ENCODE data around the gene HTRA3.

Gene HTRA3

GRCh38 chr4:8322794-8323704, 53.5 kb downstream of the HTRA3 start:
- in situ Hi-C loops (cut with HindIII; ENCODE audit: low pct_unique_long_range_greater_than_20kb, low sequenced_read_pairs): no loop called here
- no peak for DNase-seq (ENCODE audit: low read depth in 1 of 2, low spot score in 1 of 2)
- TF ChIP-seq JUND (IDR thresholded peaks at IDR 0.05; ENCODE audit: low read depth): no peak

- in situ Hi-C loops (cut with HindIII; ENCODE audit: low pct_unique_long_range_greater_than_20kb, low sequenced_read_pairs): no loop called here
- no peak for TF ChIP-seq JUND (IDR thresholded peaks at IDR 0.05; ENCODE audit: low read depth)
- DNase-seq (ENCODE audit: low read depth in 1 of 2, low spot score in 1 of 2): no peak
Measured at GRCh38 chr4:8323947-8324555, 54.5 kb downstream of the HTRA3 start.

- TF ChIP-seq JUND (IDR thresholded peaks at IDR 0.05; ENCODE audit: low read depth): no peak
- in situ Hi-C loops (cut with HindIII; ENCODE audit: low pct_unique_long_range_greater_than_20kb, low sequenced_read_pairs): no loop called here
- no peak for DNase-seq (ENCODE audit: low read depth in 1 of 2, low spot score in 1 of 2)
Measured at GRCh38 chr4:8324640-8325239, 55.2 kb downstream of the HTRA3 start.

DNA sequence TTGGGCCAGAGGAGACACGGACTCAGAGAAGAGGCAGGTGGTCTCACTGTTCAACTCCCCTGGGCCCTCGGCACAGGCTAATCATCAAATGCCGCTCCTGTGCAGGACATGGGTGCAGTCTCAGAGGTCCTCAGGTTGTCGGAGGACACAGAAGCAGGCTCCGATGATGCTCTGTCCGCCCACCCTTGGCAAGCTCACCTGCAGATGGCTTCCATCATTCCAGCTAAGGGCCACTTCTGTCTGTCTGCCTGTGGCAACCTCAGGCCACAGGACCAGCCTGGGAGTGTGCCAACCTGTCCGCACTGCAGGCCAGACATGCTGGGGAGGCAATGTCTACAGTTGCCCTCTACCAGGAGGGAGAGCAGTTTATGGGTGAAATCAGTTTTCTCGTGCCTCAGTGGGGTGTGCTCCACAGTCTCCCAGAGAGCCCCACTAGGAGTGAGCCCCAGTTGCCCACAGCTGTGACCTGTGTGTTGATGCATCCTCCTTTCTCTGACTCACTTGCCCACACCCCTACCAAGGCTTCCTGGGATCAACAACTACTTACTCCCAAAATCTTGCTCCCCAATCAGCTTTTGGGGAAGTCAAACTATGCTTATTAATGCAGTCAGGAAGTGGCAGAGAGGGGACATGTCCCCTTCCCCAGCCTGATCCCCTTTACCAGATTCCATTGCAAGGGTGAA, 55.9 kb downstream of the HTRA3 start:
- no peak for DNase-seq (ENCODE audit: low read depth in 1 of 2, low spot score in 1 of 2)
- no peak for TF ChIP-seq JUND (IDR thresholded peaks at IDR 0.05; ENCODE audit: low read depth)
- in situ Hi-C loops (cut with HindIII; ENCODE audit: low pct_unique_long_range_greater_than_20kb, low sequenced_read_pairs): no loop called here

- no peak for DNase-seq (ENCODE audit: low read depth in 1 of 2, low spot score in 1 of 2)
- TF ChIP-seq JUND (IDR thresholded peaks at IDR 0.05; ENCODE audit: low read depth): no peak
- in situ Hi-C loops (cut with HindIII; ENCODE audit: low pct_unique_long_range_greater_than_20kb, low sequenced_read_pairs): no loop called here
Measured at GRCh38 chr4:8326206-8326605, 56.7 kb downstream of the HTRA3 start.

DNA sequence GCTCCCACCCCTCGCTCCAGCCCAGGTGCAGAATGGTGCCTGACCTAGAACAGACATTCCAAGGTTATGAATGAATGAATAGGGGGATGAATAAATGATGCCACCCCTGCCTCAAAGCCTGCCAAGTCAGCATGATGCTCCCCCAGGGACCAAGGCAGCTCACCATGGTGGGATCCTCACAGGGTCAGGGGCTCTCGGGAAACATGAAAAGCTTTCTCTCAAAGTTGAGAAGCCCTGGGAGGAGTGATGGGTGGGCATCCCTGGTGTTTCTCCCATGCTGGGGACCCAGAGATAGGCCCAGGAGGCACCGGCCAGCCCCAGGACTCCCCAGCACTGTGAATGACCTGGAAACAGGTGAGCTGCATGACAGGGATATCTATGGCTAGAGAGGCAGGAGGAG, 58.9 kb downstream of the HTRA3 start:
- TF ChIP-seq JUND (IDR thresholded peaks at IDR 0.05; ENCODE audit: low read depth): no peak
- DNase-seq (ENCODE audit: low read depth in 1 of 2, low spot score in 1 of 2): no peak
- in situ Hi-C loops (cut with HindIII; ENCODE audit: low pct_unique_long_range_greater_than_20kb, low sequenced_read_pairs): no loop called here

DNA sequence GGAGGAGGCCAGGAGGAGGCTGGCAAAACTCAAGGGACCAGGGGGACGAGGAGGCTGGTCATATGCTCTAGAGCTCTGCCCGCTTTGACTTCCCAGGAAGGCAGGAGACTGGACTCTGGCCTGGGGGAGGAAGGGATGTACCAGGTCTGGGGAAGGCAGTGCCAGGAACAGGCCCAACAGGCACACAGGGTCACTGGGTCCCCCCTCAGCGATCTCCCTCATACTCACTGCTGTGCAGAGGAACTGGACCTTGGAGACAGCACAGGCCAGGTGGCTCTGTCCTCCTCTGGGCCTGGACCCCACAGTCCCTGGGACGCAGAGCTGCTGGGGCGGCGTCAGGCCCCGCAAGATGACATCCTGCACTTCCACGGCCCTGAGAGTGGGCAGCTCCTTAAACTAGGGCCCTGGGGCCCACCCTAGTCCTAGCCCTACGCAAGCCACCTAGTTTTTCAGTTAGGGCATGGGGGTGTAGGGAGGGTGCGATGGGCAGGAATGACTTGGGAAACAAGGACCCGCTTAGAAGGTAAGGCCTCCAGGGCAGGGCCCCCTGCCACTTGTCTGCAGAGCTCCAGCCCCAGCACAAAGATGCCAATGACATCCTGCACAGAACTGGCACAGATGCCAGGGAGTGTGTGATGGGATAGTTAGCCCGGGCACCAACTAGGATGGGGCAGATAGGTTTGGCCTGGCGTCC, 59.5 kb downstream of the HTRA3 start:
- in situ Hi-C loops (cut with HindIII; ENCODE audit: low pct_unique_long_range_greater_than_20kb, low sequenced_read_pairs): no loop called here
- DNase-seq (ENCODE audit: low read depth in 1 of 2, low spot score in 1 of 2): no peak
- no peak for TF ChIP-seq JUND (IDR thresholded peaks at IDR 0.05; ENCODE audit: low read depth)

- TF ChIP-seq JUND (IDR thresholded peaks at IDR 0.05; ENCODE audit: low read depth): no peak
- in situ Hi-C loops (cut with HindIII; ENCODE audit: low pct_unique_long_range_greater_than_20kb, low sequenced_read_pairs): no loop called here
- no peak for DNase-seq (ENCODE audit: low read depth in 1 of 2, low spot score in 1 of 2)
Measured at GRCh38 chr4:8329560-8329858, 60.0 kb downstream of the HTRA3 start.

DNA sequence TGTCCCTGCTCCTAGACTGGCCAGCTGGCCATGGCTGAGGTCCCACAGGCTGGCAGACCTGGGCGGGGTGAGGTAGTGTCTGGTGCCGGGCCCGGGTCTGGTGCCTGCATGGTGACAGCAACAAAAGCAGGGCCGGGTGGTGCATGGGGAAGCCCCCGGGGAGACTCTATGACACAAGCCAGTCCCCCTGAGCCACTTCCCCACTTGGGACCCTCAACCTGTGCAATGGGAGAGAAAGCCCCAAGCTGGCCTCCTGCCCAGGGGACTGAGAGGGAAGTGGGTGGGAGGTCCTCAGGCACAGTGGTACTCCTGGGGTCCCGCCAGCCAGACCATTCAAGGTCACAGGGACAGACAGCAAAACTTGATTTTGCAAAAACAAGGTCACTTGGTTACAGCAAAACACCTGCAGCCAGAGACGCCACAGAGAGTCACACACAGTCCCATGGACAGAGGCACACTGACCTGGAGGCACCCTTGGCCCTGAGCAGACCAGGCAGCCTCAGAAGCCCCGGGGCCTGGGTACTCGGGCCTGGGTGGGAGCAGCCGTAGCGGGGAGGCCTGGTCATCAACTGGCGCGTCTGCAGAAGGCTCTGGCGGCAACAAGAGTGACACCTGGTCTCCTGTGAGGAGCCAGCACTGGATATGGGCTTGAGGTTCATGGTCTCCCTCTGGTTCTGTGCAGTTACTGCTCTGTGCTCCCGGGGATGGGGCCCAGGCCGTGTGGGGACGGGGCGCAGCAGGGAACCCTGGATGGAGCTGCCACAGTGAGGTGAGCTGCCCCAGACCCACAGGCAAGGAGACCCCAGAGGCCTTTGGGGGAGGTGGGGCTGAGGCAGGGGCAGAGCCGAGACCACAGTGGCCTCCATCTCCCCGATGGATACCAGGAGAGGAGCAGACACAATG, 60.6 kb downstream of the HTRA3 start:
- no peak for TF ChIP-seq JUND (IDR thresholded peaks at IDR 0.05; ENCODE audit: low read depth)
- no peak for DNase-seq (ENCODE audit: low read depth in 1 of 2, low spot score in 1 of 2)
- in situ Hi-C loops (cut with HindIII; ENCODE audit: low pct_unique_long_range_greater_than_20kb, low sequenced_read_pairs): no loop called here

DNA sequence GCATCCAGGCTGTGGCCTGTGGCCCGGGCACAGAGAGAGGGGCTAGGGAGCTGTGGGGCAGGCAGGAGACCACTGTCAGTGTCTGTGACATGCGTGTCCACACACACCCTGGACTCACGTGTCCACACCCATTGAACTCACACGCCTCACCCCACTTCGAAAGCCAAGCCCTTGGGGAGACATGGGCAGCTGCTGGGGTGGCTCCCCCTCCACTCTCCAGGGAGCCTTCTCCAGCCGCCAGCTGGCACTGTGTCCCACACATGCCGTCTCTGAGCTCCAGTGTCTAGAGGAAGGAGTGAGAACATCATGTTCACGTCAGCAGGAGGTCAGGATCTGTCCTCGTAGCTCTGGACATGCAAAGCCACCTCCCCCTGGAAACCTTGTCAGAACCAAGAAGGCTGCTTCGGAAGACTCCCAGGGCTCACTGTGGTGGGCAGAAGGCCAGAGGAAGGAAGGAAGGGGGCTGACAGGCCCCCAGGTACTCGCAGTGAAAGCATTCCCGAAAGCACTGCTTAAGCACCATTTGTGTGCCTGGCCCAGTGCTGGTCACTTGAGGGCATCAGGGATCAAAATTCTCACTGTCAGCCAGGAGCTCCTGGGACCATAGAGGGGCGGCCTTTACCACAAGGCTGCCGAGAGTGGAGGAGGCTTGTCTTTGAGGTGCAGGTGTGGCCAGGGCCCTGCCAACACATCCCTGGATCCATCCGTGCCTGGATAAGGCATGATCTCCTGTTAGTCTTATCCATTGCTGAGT, 61.4 kb downstream of the HTRA3 start:
- TF ChIP-seq JUND (IDR thresholded peaks at IDR 0.05; ENCODE audit: low read depth): no peak
- in situ Hi-C loops (cut with HindIII; ENCODE audit: low pct_unique_long_range_greater_than_20kb, low sequenced_read_pairs): no loop called here

GRCh38 chr4:8331575-8331955, 62.0 kb downstream of the HTRA3 start:
- DNase-seq (ENCODE audit: low read depth in 1 of 2, low spot score in 1 of 2): no peak
- no peak for TF ChIP-seq JUND (IDR thresholded peaks at IDR 0.05; ENCODE audit: low read depth)
- in situ Hi-C loops (cut with HindIII; ENCODE audit: low pct_unique_long_range_greater_than_20kb, low sequenced_read_pairs): no loop called here

More for the DNA sequence above, 61.4 kb downstream of the HTRA3 start:
- DNase-seq (ENCODE audit: low read depth in 1 of 2, low spot score in 1 of 2): no peak

Data from T47D (cell line).